Ectodermal cell (in vitro differentiated cells): ENCODE data around the gene GPR35.

Source experiments
- H3K27ac ChIP-seq: 2 replicates; pipeline ENCODE4 v1.7.0; 2013; ENCODE audit warnings: mild to moderate bottlenecking, low read depth, low read length; ENCODE audit not compliant: insufficient read depth, poor library complexity, severe bottlenecking
- H3K27me3 ChIP-seq: 2 replicates; pipeline ENCODE4 v1.7.0; 2013; ENCODE audit warnings: mild to moderate bottlenecking, low read length; ENCODE audit not compliant: insufficient read depth, control insufficient read depth, poor library complexity, severe bottlenecking
- H3K36me3 ChIP-seq: one replicate; pipeline ENCODE4 v1.7.0; 2013; ENCODE audit warnings: low read length; ENCODE audit not compliant: control insufficient read depth, insufficient read depth
- H3K4me1 ChIP-seq: one replicate; pipeline ENCODE4 v1.7.0; 2013; ENCODE audit warnings: low read length; ENCODE audit not compliant: control insufficient read depth, insufficient read depth
- H3K4me3 ChIP-seq: 2 replicates; pipeline ENCODE4 v1.7.0; 2013; ENCODE audit warnings: low read depth, low read length, control low read depth; ENCODE audit not compliant: insufficient read depth
- H3K9me3 ChIP-seq: 2 replicates; pipeline ENCODE4 v1.7.0; 2013; ENCODE audit warnings: mild to moderate bottlenecking, low read length, moderate library complexity; ENCODE audit not compliant: control insufficient read depth
- WGBS, 2 experiments: methylation state at CpG; one replicate each; pipeline ENCODE4 v1.1.7; 2013; ENCODE audit warnings: missing lambda C conversion rate in 2 of 2; 5-methylcytosine and 5-hydroxymethylcytosine counted together

Gene GPR35

DNA sequence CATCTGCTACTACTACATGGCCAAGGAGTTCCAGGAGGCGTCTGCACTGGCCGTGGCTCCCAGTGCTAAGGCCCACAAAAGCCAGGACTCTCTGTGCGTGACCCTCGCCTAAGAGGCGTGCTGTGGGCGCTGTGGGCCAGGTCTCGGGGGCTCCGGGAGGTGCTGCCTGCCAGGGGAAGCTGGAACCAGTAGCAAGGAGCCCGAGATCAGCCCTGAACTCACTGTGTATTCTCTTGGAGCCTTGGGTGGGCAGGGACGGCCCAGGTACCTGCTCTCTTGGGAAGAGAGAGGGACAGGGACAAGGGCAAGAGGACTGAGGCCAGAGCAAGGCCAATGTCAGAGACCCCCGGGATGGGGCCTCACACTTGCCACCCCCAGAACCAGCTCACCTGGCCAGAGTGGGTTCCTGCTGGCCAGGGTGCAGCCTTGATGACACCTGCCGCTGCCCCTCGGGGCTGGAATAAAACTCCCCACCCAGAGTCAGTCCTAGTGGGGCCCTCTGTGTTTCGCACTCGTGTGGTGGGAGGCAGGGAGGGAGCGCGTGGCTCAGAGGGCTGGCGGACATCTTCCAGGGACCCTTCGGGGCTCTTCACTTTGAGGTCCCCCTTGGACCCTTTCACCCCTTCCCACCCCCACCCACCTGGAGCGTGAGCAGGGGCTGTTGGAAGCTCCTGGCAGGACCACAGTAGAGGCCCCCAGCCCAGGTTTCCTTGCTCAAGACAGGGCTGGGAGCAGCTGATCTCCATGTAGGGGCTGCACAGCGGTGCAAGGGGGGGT is 5.7 kb downstream of the GPR35 start:
- no peak overlapping the region for H3K4me3 ChIP-seq
- no peaks in the 10 kb centered on the region for H3K27me3 ChIP-seq
- H3K36me3 ChIP-seq = no peaks in the 10 kb centered on the region
- H3K4me1 ChIP-seq = no peaks in the 10 kb centered on the region
- WGBS, 2 experiments = 91 to 92% methylated on average over 21 of the region's 21 CpGs
- no peak overlapping the region for H3K27ac ChIP-seq
- no peaks in the 10 kb centered on the region for H3K9me3 ChIP-seq

DNA sequence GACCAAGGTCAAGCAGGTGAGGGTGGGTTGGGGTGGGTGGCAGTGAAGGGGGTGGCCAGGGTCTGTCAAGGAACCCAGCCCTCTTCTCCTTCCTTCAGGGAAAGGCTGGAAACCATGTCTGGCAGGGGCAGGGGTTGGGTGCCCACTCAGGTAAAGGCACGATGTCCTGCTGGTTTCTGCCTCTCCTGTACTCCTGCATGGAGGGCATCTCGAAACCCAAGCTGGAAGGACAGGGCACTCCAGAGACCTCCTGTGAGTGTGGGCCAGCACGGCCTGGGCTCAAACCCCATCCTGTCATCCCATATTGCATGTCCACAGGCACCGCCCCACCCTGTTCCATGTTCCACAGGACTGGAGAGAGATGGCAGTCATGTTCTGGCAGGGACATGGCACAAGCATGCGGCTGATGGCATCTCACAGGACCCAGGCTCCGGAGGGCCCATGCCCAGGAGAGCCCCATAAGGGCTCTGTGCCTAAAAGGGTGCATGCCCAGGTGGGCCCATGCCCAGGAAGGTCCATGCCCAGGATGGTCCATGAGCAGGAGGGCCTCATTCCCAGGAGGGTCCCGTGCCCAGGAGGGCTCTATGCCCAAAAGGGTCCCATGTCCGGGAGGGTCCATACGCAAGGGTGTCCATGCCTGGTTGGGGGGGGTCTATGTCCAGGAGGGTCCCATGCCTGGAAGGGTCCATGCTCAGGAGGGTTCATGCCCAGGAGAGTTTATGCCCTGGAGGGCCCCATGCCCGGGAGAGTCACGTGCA is 6.4 kb downstream of the GPR35 start:
- H3K27me3 ChIP-seq = no peaks in the 10 kb centered on the region
- 88 to 89% methylated on average over 11 of the region's 11 CpGs for WGBS, 2 experiments
- H3K36me3 ChIP-seq = no peaks in the 10 kb centered on the region
- no peaks in the 10 kb centered on the region for H3K4me1 ChIP-seq
- H3K4me3 ChIP-seq = no peak overlapping the region
- no peak overlapping the region for H3K27ac ChIP-seq
- no peaks in the 10 kb centered on the region for H3K9me3 ChIP-seq

DNA sequence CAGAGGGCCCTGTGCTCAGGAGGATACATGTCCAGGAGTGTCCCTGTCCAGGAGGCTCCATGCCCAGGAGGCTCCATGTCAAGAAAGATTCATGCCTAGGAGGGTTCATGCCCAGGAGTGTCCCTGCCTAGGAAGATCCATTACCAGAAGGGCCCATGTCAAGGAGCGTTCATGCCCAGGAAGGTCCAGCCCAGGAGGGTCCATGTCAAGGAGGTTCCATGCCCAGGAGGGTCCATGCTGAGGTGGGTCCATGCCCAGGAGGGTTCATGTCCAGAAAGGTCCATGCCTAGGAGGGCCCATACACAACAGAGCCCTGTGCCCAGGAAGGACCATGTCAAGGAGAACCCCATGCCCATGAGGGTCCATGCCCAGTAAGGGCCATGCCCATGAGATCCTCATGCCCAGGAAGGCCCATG is 7.0 kb downstream of the GPR35 start:
- Histone ChIP-seq H3K4me3 (no peak overlapping the region), H3K27ac (no peak overlapping the region), H3K4me1 (no peaks in the 10 kb centered on the region), H3K9me3 (no peaks in the 10 kb centered on the region), H3K36me3 (no peaks in the 10 kb centered on the region), H3K27me3 (no peaks in the 10 kb centered on the region)
- 88 to 94% methylated on average over 1 of the region's 1 CpG for WGBS, 2 experiments

DNA sequence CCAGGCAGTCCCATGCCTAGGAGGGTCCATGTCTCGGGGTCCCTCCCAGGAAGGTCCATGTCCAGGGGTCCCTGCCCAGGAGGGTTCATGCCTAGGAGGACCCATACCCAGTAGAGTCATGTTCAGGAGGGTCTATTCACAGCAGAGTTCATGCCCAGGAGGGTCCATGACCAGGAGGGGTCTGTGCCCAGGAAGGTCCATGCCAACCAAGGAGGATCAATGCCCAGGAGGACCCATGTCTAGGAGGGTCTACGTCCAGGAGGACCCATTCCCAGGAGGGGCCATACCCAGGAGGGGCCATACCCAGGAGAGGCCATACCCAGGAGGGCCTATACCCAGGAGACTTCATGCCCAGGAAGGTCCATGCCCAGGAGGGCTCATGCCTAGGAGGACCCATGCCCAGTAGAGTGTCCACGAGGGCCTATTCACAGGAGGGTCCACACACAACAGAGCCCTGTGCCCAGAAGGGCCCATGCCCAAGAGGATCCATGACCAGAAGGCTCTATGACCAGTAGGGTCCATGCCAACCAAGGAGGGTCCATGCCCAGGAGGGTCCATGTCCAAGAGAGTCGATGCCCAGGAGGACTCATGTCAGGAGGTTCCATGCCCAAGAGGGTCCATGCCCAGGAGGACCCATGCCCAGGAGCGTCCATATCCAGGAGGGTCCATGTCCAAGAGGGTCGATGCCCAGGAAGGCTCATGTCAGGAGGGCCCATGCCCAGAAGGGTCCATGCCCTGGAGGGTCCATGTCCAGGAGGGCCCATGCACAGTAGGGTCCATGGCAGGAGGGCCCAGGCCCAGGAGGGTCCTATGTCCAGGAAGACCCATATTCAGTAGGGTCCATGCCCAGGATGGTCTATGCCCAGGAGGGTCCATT is 10.1 kb downstream of the GPR35 start:
- H3K27ac ChIP-seq = no peak overlapping the region

DNA sequence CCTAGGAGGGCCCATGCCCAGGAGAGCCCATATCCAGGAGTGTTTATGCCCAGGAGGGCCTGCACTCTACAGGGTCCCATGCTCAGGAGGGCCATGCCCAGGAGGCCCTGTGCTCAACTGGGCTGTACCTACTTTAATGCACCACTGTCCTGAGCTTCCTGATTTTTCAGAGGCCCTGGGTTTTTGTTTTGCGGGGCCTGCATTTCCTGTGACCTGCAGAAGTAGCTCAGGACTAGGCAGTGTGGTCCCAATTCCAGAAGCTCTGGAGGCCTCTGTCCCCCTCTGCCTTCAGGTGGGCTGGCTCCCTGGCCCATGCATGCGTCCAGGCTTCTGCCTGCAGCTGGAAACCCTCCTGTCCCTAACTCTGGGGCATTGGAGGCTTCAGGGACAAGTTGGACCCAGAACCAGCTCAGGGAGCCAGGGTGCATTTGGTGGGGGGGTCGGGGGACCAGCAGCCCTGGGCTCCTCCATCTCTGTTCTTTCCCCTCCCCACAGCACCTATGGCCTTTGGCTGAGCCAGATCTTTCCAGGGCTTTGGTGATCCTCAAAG is 10.8 kb downstream of the GPR35 start:
- WGBS, 2 experiments = 74 to 80% methylated on average over 3 of the region's 3 CpGs

More for the DNA sequence above, 10.1 kb downstream of the GPR35 start:
- H3K9me3 ChIP-seq = no peaks in the 10 kb centered on the region
- H3K4me1 ChIP-seq = no peaks in the 10 kb centered on the region
- no peak overlapping the region for H3K4me3 ChIP-seq
- WGBS, 2 experiments = 82 to 84% methylated on average over 6 of the region's 6 CpGs
- H3K27me3 ChIP-seq = peaks cover 8% of the 10 kb centered on the region
- no peaks in the 10 kb centered on the region for H3K36me3 ChIP-seq

DNA sequence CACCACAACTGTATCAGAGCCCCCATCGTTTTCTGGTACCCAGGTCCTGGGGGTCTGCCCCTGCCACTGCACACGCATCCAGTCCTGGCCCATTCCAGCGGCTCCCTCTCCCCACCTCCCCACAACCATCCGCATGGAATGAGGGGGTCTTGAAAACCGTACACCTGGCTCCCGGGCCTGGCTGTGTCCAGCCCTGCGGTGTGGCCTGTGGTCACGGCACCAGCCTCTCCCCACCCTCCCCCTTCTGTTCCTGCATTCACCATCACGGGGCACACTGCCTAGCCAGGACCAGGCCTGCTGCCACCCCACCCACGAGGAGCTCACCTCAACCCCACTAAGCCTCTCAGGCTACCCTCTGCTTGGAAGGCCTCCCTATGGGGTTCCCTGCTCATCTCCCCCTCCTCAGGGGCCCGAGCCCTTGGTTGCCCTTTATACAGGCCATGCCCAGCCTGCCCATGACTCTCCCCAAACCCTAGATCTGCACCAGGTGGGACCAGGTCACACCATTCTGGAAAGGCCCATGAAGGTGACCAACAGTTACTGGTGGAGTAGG is 11.4 kb downstream of the GPR35 start:
- no peaks in the 10 kb centered on the region for H3K36me3 ChIP-seq
- peaks cover 8% of the 10 kb centered on the region for H3K27me3 ChIP-seq
- H3K9me3 ChIP-seq = no peaks in the 10 kb centered on the region
- H3K27ac ChIP-seq = no peak overlapping the region
- H3K4me3 ChIP-seq = no peak overlapping the region
- no peaks in the 10 kb centered on the region for H3K4me1 ChIP-seq
- WGBS, 2 experiments = 84 to 85% methylated on average over 11 of the region's 11 CpGs

More for the DNA sequence above, 10.8 kb downstream of the GPR35 start:
- no peaks in the 10 kb centered on the region for H3K4me1 ChIP-seq
- peaks cover 8% of the 10 kb centered on the region for H3K27me3 ChIP-seq
- H3K27ac ChIP-seq = no peak overlapping the region
- no peaks in the 10 kb centered on the region for H3K36me3 ChIP-seq
- H3K9me3 ChIP-seq = no peaks in the 10 kb centered on the region
- no peak overlapping the region for H3K4me3 ChIP-seq

DNA sequence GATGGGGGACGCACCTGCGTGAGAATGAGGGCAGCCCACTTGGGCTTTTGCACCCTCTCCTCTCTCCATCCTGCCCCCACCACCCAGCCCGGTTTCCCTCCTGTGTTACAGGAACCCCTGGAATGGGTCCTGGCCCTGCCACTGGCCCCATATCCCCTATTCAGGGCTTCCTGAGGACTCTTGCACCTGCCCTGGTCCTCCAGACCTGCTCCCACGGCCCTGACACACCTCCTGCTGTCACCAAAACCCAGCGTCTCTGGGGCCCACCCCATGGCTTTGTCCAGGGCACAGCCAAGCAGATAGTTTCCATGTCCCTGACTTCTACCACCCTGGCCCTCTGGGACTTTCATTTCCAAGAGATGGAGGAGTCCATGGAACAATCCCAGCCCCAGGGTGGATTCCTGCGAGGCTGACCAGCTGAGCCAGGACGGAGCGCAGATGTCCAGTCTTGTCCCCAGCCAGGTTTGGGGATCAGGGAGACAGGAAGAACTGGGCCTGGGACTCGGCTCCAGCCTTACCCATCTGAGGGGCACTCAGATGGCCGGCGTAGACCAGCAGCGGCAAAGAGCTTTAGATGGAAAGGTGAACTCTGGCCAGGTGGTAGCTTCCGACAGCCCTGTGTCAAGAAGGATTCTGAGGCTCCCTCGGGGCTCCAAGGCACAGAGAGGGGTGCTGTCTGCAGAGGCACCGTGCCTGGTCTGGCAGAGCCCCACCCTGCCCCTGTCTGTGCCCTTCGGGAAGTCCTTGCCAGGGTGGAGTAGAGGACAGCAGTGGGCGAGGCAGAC is 12.0 kb downstream of the GPR35 start:
- 87 to 88% methylated on average over 17 of the region's 17 CpGs for WGBS, 2 experiments
- Histone ChIP-seq H3K36me3 (no peaks in the 10 kb centered on the region), H3K4me1 (no peaks in the 10 kb centered on the region), H3K27me3 (peaks cover 8% of the 10 kb centered on the region), H3K4me3 (no peak overlapping the region), H3K27ac (no peak overlapping the region), H3K9me3 (no peaks in the 10 kb centered on the region)

DNA sequence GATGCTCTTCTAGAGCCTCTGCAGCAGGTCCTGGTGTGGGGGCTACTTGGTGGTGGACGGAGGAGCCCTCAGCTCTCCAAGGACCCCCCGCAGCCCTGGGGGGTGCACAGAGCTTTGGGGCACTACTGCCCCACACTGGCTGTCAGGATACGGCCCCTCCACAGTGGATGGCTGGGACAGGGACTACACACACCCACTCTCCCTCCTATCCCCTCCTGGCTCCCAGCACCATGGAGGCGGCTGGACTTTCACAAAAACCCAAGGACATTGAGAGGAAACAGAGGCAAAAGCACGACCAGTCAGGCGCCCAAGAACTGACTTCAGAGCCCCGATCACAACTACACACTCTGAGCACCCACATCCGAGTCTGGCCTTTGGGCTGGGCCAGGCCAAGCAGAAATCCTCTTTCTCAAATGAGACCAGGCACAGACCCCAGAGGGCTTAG is 12.6 kb downstream of the GPR35 start:
- Histone ChIP-seq H3K9me3 (no peaks in the 10 kb centered on the region), H3K36me3 (no peaks in the 10 kb centered on the region), H3K27me3 (peaks cover 8% of the 10 kb centered on the region), H3K4me1 (no peaks in the 10 kb centered on the region), H3K4me3 (no peak overlapping the region), H3K27ac (no peak overlapping the region)
- WGBS, 2 experiments = 79 to 84% methylated on average over 8 of the region's 8 CpGs

DNA sequence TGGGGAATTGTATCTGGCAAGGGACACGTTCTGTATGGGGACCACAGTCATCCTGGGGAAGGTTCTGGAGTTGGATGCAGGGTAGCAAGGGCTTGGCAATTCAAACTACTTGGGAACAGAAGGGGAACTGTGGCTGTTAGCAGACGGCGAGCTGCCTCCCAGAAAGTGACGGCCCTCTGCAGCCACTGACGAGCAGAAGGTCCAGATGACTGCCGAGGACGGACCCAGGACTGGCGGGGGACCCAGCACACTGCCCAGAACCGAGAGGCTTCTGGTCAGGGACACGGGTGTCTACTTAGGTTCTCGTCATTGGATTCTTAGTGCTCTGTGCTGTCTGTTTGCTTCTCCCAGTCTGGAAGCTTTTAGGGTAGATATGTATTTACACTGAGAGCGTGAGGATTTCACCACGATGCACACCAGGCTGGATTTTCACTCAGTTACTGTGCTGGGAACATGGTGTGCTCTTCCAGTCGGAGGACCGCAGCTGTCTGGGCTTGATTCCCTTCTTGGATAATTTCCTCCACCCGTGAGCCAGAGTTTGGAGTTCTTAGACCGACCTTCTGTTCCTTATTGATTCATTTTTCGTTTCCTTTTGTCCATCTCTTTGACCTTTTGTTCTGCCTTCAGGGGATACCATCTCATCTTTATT is 13.4 kb downstream of the GPR35 start:
- no peaks in the 10 kb centered on the region for H3K36me3 ChIP-seq
- H3K4me3 ChIP-seq = no peak overlapping the region
- H3K4me1 ChIP-seq = peaks cover 2% of the 10 kb centered on the region
- H3K27ac ChIP-seq = no peak overlapping the region
- peaks cover 8% of the 10 kb centered on the region for H3K27me3 ChIP-seq
- H3K9me3 ChIP-seq = no peaks in the 10 kb centered on the region
- WGBS, 2 experiments = 81 to 82% methylated on average over 18 of the region's 18 CpGs
